ENCODE results near the gene JARID2.

GRCh38 chr6:15461127-15461944, 215.5 kb downstream of the JARID2 start:
- TF ChIP-seq CTCF (IDR thresholded peaks at IDR 0.05; ENCODE audit: poor library complexity, severe bottlenecking) (no peak), EP300 (conservative IDR thresholded peaks at IDR 0.05; ENCODE audit: poor library complexity, severe bottlenecking) (no peak), SMC3 (conservative IDR thresholded peaks at IDR 0.05; ENCODE audit: poor library complexity) (no peak), EZH2 (IDR thresholded peaks at IDR 0.05; ENCODE audit: borderline replicate concordance, insufficient read depth, low read length, poor library complexity, severe bottlenecking) (no peak), REST (IDR thresholded peaks at IDR 0.05; ENCODE audit: borderline replicate concordance) (no peak), POLR2AphosphoS5 (IDR thresholded peaks at IDR 0.05) (no peak), RAD21 (conservative IDR thresholded peaks at IDR 0.05) (no peak), MXI1 (conservative IDR thresholded peaks at IDR 0.05; ENCODE audit: poor library complexity, severe bottlenecking) (no peak)
